Brain microvascular endothelial cell (primary cell): ENCODE data around the gene DCPS.
A peak's percentile ranks its signal among the peaks of the same experiment; 100 is the strongest.

Experiments
- DNase-seq: peaks from one replicate; pipeline ENCODE4 v3.0.0-alpha.2; 2020
- H3K27ac ChIP-seq: fragments of 250-450 bp; sonication (Bioruptor Pico); 2 replicates; pipeline ENCODE4 v1.5.1; 2020; ENCODE audit warnings: mild to moderate bottlenecking, moderate library complexity
- H3K27me3 ChIP-seq: fragments of 250-450 bp; sonication (Bioruptor Pico); replicated peaks from 2 replicates; pipeline ENCODE4 v1.5.1; 2020; ENCODE audit warnings: mild to moderate bottlenecking
- H3K36me3 ChIP-seq: fragments of 250-450 bp; sonication (Bioruptor Pico); replicated peaks from 2 replicates; pipeline ENCODE4 v1.5.1; 2020; ENCODE audit warnings: mild to moderate bottlenecking
- H3K4me3 ChIP-seq: 2 replicates; pipeline ENCODE4 v1.5.1; 2011; ENCODE audit warnings: low read depth, mild to moderate bottlenecking, control low read depth, low read length, moderate library complexity
- in situ Hi-C: cut with HindIII; loops from 2 replicates; pipeline ENCODE4 v1.10.0; 2017; ENCODE audit warnings: low sequenced_read_pairs, low pct_ligation_motif_present
- TF ChIP-seq, protein P1 (sequence below): IDR thresholded peaks from 2 replicates; pipeline ENCODE4 v1.5.1; 2011; ENCODE audit warnings: low read depth, mild to moderate bottlenecking, moderate library complexity, low read length, control low read depth, inconsistent platforms; ENCODE audit errors: missing control alignments

The DCPS gene

DNA sequence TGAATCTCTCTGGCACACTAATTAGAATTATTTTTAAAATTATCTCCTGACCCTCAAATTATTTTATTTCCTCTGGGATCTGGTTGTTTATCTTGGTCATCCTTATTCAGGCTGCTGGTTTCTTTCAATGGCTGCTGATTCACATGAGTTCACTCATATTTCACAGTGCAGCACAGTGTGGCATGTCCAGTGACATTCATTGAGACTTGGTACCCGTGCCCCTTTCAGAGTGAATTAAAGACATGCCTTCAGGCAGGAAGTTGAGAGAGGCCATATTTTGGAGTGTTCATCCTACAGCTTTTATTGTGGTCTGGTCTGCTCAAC is 13.5 kb downstream of the DCPS start:
- DNase-seq = no peak
- Histone ChIP-seq H3K27me3 (no peaks in the 10 kb centered on the region), H3K27ac (peak overlapping the region; percentile 61), H3K4me3 (no peak overlapping the region), H3K36me3 (no peaks in the 10 kb centered on the region)
- TF ChIP-seq, protein P1, sequence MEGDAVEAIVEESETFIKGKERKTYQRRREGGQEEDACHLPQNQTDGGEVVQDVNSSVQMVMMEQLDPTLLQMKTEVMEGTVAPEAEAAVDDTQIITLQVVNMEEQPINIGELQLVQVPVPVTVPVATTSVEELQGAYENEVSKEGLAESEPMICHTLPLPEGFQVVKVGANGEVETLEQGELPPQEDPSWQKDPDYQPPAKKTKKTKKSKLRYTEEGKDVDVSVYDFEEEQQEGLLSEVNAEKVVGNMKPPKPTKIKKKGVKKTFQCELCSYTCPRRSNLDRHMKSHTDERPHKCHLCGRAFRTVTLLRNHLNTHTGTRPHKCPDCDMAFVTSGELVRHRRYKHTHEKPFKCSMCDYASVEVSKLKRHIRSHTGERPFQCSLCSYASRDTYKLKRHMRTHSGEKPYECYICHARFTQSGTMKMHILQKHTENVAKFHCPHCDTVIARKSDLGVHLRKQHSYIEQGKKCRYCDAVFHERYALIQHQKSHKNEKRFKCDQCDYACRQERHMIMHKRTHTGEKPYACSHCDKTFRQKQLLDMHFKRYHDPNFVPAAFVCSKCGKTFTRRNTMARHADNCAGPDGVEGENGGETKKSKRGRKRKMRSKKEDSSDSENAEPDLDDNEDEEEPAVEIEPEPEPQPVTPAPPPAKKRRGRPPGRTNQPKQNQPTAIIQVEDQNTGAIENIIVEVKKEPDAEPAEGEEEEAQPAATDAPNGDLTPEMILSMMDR = no peak
- in situ Hi-C loops = no loop called here

DNA sequence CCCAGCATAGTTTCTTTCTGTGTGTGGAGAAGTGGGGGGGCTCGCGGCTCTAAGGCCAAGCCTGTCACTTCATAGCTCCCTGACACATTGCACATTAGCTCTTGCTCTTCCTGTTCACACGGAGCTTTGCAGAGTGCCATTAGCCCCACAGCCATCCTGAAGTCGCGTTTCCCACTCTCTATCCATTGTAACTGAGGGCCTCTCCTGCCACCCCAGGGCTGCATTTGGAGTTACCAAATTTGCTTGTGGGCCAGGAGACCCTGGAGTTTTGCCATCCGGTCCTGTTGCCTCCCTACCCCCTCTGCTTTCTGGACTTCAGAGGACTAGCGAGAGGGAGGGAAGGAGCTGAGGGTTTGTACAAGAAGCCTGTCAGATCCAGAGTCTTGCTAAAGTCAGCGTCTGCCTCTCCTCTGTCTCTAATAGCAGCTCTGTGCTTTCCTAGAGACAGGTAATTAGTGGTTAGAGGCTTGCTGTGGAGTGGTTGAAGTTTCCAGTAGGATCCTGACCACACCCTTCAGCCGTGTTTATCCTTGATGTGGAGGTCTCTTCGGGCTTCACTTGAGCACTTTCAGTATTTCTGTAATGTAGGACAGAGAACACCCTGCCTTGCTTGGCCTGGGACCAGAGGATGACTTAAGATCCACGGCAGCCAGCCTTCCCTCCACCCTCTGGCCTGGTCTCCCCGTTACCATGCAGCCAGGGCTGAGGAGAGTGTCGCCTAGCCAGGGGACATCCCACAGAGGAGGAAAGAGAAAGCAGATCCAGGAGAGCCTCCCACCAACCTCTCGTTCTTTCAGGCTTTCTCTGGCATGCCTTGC is 14.1 kb downstream of the DCPS start:
- TF ChIP-seq, protein P1 = no peak
- in situ Hi-C loops = no loop called here
- H3K27me3 ChIP-seq = no peaks in the 10 kb centered on the region
- no peaks in the 10 kb centered on the region for H3K36me3 ChIP-seq
- H3K27ac ChIP-seq = peak overlapping the region; percentile 61
- H3K4me3 ChIP-seq = no peak overlapping the region
- peak; percentile 68 for DNase-seq

DNA sequence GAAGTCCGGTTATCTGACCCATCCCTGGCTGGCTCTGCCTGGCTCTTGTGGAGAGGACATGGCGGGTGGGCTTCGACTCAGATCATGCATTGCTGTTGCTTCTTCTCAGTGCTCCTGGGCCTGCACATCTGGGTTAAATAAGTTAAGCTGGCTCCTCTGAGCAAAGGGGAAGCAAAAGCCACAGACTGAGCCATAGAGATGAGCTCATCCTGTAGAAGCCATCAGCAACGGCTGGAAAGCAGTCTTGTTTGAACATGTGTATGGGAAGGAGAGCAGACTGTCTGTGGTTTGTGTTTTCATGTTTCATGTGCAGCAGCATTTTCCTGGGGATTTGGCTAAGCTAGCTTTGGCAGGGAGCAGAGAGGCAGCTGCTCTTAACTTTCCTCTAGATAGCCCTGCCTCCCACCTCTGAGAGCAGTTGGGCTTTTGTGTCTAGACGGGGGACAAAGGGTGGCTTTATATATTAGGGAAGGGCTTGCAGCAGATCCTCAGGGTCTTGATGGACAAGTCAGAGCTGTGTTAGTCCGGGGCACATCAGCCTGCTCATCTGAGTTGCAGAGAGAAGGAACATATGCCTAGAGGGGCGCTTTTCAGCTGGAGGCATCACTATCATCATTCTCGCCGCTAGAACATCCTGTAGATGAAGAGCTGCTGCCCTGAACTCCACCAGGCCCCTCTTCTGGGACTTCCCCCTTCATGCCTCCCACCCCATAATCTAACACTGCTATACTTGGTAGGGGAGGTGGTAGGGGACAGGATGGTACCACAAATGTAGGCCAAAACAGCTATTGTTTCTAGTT is 14.9 kb downstream of the DCPS start:
- TF ChIP-seq, protein P1 = no peak
- H3K36me3 ChIP-seq = no peaks in the 10 kb centered on the region
- H3K27ac ChIP-seq = peak overlapping the region; percentile 61
- peak; percentile 85 for DNase-seq
- in situ Hi-C loops = no loop called here
- no peak overlapping the region for H3K4me3 ChIP-seq
- no peaks in the 10 kb centered on the region for H3K27me3 ChIP-seq

DNA sequence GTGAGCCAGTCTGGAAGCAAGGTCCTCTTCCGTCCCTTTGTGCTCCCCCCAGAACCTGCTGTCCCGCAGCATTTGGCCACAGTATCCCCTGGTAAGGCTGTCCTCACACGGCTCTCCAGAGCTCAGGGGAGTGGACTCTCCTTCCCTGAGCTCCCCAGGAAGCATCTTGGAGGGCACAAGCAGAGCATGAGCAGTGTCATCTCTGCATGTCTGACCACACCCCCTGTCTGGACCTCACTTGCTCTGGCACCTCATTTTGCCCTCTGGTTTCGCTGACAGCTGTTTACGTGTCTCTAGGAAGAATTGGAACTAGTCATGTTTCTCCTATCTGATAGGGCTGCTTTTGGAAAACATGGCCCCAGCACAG is 15.5 kb downstream of the DCPS start:
- Histone ChIP-seq H3K27ac (peak overlapping the region; percentile 61), H3K36me3 (no peaks in the 10 kb centered on the region), H3K27me3 (no peaks in the 10 kb centered on the region), H3K4me3 (no peak overlapping the region)
- in situ Hi-C loops = no loop called here
- no peak for DNase-seq
- TF ChIP-seq, protein P1 = no peak

DNA sequence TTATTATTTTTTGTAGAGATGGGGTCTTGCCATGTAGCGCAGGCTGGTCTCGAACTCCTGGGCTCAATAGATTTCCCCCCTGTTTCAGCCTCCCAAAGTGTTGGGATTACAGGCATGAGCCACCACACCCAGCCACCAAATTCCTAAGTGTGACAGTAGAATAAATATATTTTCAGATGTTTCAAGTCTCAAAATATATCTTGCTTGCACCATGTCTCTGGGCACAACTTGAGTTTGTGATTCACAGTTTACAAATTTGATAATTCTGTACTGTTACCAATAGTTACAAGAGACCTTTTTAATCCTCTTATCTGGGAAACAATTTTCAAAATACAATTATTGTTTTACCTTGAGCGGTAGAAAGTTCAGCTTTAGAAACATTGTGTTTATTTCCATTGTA is 19.1 kb downstream of the DCPS start:
- no peak overlapping the region for H3K4me3 ChIP-seq
- no peak for DNase-seq
- no peaks in the 10 kb centered on the region for H3K36me3 ChIP-seq
- no peak overlapping the region for H3K27ac ChIP-seq
- in situ Hi-C loops = no loop called here
- TF ChIP-seq, protein P1 = no peak
- no peaks in the 10 kb centered on the region for H3K27me3 ChIP-seq
